Right atrium auricular region (tissue), 2 donors: Measurements from ENCODE around the gene BICRA. TPM values are rescaled to one million over a fixed set of nuclear protein-coding genes. Genes with fewer than 3 reads are reported as not detected.

ENCODE experiments used
- DNase-seq: peaks from one replicate; pipeline ENCODE4 v3.0.0-alpha.2; 2019; ENCODE audit warnings: low spot score
- H3K27ac ChIP-seq, 2 donors: fragments of 200-600 bp; sonication (generic); 1 replicate in 1 of 2; 2 replicates in 1 of 2; pipeline ENCODE4 v1.5.1; 2016 to 2019
- H3K27me3 ChIP-seq, 2 donors: fragments of 200-600 bp; sonication (generic); one replicate each; pipeline versions ENCODE4 v1.5.1 to v1.6.0; 2017 to 2019
- H3K36me3 ChIP-seq: fragments of 200-600 bp; sonication (generic); one replicate; pipeline ENCODE4 v1.5.1; 2016
- H3K4me1 ChIP-seq, 2 donors: fragments of 200-600 bp; sonication (generic); one replicate each; pipeline versions ENCODE4 v1.5.1 to v1.6.0; 2017 to 2019
- H3K4me3 ChIP-seq, 2 donors: fragments of 200-600 bp; sonication (generic); 1 replicate in 1 of 2; 2 replicates in 1 of 2; pipeline ENCODE4 v1.5.1; 2017 to 2019; ENCODE audit warnings: mild to moderate bottlenecking in 1 of 2, moderate library complexity in 1 of 2
- H3K9me3 ChIP-seq, 2 donors: fragments of 200-600 bp; sonication (generic); one replicate each; pipeline ENCODE4 v1.5.1; 2019
- total RNA-seq, 2 donors: library from RNA; depleted of rRNA; stranded (reverse); fragments of >200 nt; gene quantifications; one replicate each; pipeline ENCODE4 v1.1.0, GENCODE V29; 2016
- TF ChIP-seq, protein P1 (sequence below), 2 donors: fragments of 200-600 bp; sonication (generic); IDR thresholded peaks; one replicate each; pipeline ENCODE4 v1.5.1; 2019; ENCODE audit warnings: antibody characterized with exemption in 2 of 2

Gene BICRA
- total RNA-seq, 2 donors from 2014 or later: 7.0 to 12.6 TPM

DNA sequence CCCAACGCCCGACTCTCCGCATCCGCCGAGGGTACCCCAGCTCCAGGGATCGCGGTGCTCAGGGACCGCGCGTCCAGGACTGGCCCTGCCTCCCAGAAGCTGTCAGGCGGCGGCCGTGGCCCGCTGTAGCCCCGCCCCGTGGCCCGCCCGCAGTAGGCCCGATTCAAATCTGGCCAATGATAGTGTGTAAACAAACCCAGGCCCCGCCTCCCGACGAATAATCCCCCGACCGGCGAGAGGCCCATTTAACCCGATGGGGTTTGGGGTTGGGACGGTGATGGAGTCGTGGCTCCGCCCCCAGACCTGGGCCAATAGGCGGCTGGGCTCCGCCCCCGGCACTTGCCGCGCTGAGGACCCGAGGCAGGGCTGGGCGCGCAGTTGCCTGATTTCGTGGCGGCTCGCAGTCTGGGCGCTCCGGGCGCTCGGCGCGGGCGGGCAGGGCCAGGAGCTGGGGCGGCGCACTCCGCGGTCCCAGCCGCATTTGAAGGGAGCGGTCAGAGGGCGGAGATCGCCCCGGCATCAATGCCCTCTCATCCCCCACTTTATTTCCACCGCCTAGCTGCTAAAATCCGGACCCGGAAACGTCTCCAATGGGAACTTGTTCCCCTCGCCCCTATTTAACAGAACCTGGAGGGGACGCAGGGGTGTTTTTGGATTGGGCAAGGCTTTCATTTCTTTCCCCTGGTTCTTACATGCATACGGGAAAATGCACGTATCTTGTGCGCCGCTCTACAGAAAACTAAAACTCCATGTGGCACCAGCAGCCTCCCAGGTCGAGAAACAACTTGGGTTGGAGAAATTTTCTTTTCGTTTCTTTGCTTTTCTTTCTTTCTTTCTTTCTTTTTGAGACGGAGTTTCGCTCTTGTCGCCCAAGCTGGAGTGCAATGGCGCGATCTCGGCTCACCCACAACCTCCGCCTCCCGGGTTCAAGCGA is 8.4 kb upstream of the BICRA start:
- Histone ChIP-seq H3K27me3 (no peaks in the 10 kb centered on the region), H3K36me3 (no peaks in the 10 kb centered on the region), H3K9me3 (no peaks in the 10 kb centered on the region), H3K4me3 (peak overlapping the region; percentile 46 to 65), H3K4me1 (peaks cover 0 to 24% of the 10 kb centered on the region in 2 donors), H3K27ac (peak overlapping the region; percentile 80 to 89)
- TF ChIP-seq, protein P1, sequence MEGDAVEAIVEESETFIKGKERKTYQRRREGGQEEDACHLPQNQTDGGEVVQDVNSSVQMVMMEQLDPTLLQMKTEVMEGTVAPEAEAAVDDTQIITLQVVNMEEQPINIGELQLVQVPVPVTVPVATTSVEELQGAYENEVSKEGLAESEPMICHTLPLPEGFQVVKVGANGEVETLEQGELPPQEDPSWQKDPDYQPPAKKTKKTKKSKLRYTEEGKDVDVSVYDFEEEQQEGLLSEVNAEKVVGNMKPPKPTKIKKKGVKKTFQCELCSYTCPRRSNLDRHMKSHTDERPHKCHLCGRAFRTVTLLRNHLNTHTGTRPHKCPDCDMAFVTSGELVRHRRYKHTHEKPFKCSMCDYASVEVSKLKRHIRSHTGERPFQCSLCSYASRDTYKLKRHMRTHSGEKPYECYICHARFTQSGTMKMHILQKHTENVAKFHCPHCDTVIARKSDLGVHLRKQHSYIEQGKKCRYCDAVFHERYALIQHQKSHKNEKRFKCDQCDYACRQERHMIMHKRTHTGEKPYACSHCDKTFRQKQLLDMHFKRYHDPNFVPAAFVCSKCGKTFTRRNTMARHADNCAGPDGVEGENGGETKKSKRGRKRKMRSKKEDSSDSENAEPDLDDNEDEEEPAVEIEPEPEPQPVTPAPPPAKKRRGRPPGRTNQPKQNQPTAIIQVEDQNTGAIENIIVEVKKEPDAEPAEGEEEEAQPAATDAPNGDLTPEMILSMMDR (IDR thresholded peaks at IDR 0.05): no peak
- peak; percentile 100 for DNase-seq

DNA sequence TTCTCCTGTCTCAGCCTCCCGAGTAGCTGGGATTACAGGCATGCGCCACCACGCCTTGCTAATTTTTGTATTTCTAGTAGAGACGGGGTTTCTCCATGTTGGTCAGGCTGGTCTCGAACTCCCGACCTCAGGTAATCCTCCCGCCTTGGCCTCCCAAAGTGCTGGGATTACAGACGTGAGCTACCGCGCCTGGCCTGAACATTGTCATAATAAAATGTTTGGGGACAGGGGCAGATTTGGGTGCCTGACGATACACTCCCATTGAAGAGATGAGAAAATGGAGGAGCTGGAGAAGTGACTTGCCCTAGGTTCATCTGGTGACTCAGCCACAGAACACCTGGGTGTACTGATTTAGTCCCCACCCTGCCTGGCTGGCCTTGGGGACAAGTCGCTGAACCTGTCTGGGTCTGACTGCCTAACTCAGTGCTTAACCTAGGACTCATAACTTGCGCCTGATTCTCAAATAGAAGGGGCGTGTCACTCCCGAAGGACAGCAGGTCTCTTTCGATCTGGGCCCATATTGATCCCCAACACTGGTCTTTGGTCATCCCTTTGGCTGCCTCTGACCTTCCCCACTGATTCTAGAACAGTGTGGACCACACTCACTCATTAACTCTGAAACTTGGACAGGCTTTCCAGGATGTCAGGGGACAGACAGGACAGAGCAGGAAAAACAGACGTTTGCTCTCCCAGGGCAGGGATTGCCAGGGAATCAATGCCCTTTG is 7.6 kb upstream of the BICRA start:
- TF ChIP-seq, protein P1 (IDR thresholded peaks at IDR 0.05): no peak
- Histone ChIP-seq H3K9me3 (no peaks in the 10 kb centered on the region), H3K4me1 (peaks cover 0 to 24% of the 10 kb centered on the region in 2 donors), H3K27me3 (no peaks in the 10 kb centered on the region), H3K36me3 (no peaks in the 10 kb centered on the region), H3K27ac (peak overlapping the region; percentile 80 to 89), H3K4me3 (peak overlapping the region; percentile 46 to 65)
- no peak for DNase-seq

DNA sequence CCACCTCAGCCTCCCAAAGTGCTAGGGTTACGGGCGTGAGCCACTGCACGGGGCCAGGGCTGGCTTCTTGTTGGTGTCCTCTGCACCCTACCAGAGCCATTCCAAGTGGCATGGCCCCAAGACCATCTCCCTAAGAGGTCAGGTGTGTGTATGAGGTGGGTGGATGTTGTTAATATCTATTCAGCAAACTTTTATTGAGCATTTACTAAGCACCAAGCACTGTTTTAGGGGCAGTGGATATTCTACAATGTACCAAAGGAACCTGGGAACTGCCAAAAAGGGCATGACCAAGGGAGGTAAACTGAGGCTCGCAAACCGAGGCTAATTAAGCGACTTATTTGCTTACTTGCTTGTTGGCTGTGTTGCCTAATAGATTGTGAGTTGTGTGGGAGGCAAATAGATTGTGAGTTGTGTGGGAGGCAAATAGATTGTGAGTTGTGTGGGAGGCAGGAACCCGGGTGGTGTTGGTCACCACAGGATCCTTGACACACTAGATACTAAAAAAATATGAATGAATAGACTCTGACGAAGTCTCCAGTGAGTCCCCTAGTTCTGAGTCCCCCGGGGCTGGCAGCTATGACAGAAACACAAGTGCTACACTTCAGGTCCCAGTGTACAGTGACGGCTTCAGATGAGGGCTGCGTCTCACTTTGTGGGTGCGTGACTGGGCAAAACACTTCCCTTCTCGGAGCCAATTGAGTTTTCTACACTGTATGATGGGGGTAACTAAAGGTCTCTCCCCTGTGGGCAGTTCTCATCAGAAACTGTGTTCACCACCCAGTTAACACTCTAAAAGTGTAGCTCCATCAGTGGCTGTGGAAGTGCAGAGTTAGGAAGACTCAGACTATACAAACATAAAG is 5.0 kb upstream of the BICRA start:
- Histone ChIP-seq H3K4me3 (no peak overlapping the region), H3K36me3 (no peaks in the 10 kb centered on the region), H3K4me1 (peaks cover 0 to 23% of the 10 kb centered on the region in 2 donors), H3K9me3 (no peaks in the 10 kb centered on the region), H3K27me3 (no peaks in the 10 kb centered on the region), H3K27ac (no peak overlapping the region)
- no peak for DNase-seq
- TF ChIP-seq, protein P1 (IDR thresholded peaks at IDR 0.05): no peak

DNA sequence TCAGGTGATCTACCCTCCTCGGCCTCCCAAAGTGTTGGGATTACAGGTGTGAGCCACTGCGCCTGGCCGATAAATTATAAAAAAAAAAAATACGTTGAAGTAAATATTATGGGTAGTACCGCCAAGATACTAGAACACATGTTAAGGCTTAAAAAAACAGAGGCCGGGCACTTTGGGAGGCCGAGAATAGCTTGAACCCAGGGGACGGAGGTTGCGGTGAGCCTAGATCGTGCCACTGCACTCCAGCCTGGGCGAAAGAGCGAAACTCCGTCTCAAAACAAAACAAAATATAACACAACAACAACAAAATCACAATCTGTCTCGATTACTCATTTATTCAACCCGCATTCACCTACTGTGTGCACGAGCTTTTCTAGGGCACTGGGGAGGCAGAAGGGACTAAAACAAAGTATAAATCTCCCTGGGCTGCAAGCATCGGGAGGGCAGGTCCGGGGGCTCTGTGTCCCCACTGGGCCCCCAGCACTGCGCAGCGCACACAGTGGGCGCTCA is 1.3 kb upstream of the BICRA start:
- no peaks in the 10 kb centered on the region for H3K9me3 ChIP-seq
- H3K27me3 ChIP-seq: no peaks in the 10 kb centered on the region

More for the DNA sequence above, 1.3 kb upstream of the BICRA start:
- TF ChIP-seq, protein P1 (IDR thresholded peaks at IDR 0.05): no peak
- Histone ChIP-seq H3K36me3 (no peaks in the 10 kb centered on the region), H3K4me1 (peaks cover 0 to 35% of the 10 kb centered on the region in 2 donors), H3K27ac (peak overlapping the region; percentile 97 to 99), H3K4me3 (peak overlapping the region; percentile 82 to 95)
- DNase-seq: no peak
